ENCODE results near the gene PNKD.

PNKD gene

GRCh38 chr2:218315397-218315796, 45.1 kb downstream of the PNKD start:
- Mint-ChIP-seq H3K36me3 (ENCODE audit: low read depth) (no peaks in the 10 kb centered on the region), H3K9me3 (no peaks in the 10 kb centered on the region), H3K4me3 (no peak overlapping the region), H3K27me3 (no peaks in the 10 kb centered on the region), H3K4me1 (ENCODE audit: low read depth) (peaks cover 40% of the 10 kb centered on the region), H3K27ac (peak overlapping the region; percentile 66)
- intact Hi-C loops (cut with micrococcal nuclease): no loop called here

GRCh38 chr2:218317303-218317630, 46.9 kb downstream of the PNKD start:
- H3K9me3 Mint-ChIP-seq: no peaks in the 10 kb centered on the region
- H3K4me3 Mint-ChIP-seq: no peak overlapping the region
- H3K27ac Mint-ChIP-seq: peak overlapping the region; percentile 72
- H3K36me3 Mint-ChIP-seq (ENCODE audit: low read depth): no peaks in the 10 kb centered on the region
- intact Hi-C loops (cut with micrococcal nuclease): no loop called here
- no peaks in the 10 kb centered on the region for H3K27me3 Mint-ChIP-seq
- peaks cover 54% of the 10 kb centered on the region for H3K4me1 Mint-ChIP-seq (ENCODE audit: low read depth)

- Mint-ChIP-seq H3K4me3 (no peak overlapping the region), H3K36me3 (ENCODE audit: low read depth) (no peaks in the 10 kb centered on the region), H3K9me3 (no peaks in the 10 kb centered on the region), H3K27ac (peak overlapping the region; percentile 72), H3K4me1 (ENCODE audit: low read depth) (peaks cover 57% of the 10 kb centered on the region), H3K27me3 (no peaks in the 10 kb centered on the region)
- intact Hi-C loops (cut with micrococcal nuclease): no loop called here
Observed at GRCh38 chr2:218317835-218318234, 47.5 kb downstream of the PNKD start.

GRCh38 chr2:218318241-218318640, 47.9 kb downstream of the PNKD start:
- H3K4me1 Mint-ChIP-seq (ENCODE audit: low read depth): peaks cover 58% of the 10 kb centered on the region
- peaks cover 1% of the 10 kb centered on the region for H3K36me3 Mint-ChIP-seq (ENCODE audit: low read depth)
- H3K27ac Mint-ChIP-seq: peak overlapping the region; percentile 72
- H3K9me3 Mint-ChIP-seq: no peaks in the 10 kb centered on the region
- H3K4me3 Mint-ChIP-seq: no peak overlapping the region
- no peaks in the 10 kb centered on the region for H3K27me3 Mint-ChIP-seq
- intact Hi-C loops (cut with micrococcal nuclease): no loop called here

GRCh38 chr2:218319813-218320365, 49.6 kb downstream of the PNKD start:
- intact Hi-C loops (cut with micrococcal nuclease): loop anchor here (5.0 kb wide), 1 partner anchor 37 kb away; the partner anchor contains the start of gene CATIP
- no peaks in the 10 kb centered on the region for H3K27me3 Mint-ChIP-seq
- no peak overlapping the region for H3K27ac Mint-ChIP-seq
- H3K4me3 Mint-ChIP-seq: no peak overlapping the region
- H3K4me1 Mint-ChIP-seq (ENCODE audit: low read depth): peaks cover 72% of the 10 kb centered on the region
- H3K9me3 Mint-ChIP-seq: no peaks in the 10 kb centered on the region
- H3K36me3 Mint-ChIP-seq (ENCODE audit: low read depth): peaks cover 10% of the 10 kb centered on the region

- intact Hi-C loops (cut with micrococcal nuclease): loop anchor here (5.0 kb wide), 1 partner anchor 36 kb away; the partner anchor contains the start of gene CATIP
- no peak overlapping the region for H3K4me3 Mint-ChIP-seq
Observed at GRCh38 chr2:218320704-218321336, 50.5 kb downstream of the PNKD start.

GRCh38 chr2:218322768-218323525, 52.6 kb downstream of the PNKD start:
- peak overlapping the region; percentile 97 for H3K4me3 Mint-ChIP-seq
- intact Hi-C loops (cut with micrococcal nuclease): loop anchor here (5.0 kb wide), 1 partner anchor 34 kb away; the partner anchor contains the start of gene CATIP
- H3K27ac Mint-ChIP-seq: peak overlapping the region; percentile 93
- H3K27me3 Mint-ChIP-seq: no peaks in the 10 kb centered on the region
- peaks cover 73% of the 10 kb centered on the region for H3K4me1 Mint-ChIP-seq (ENCODE audit: low read depth)
- peaks cover 10% of the 10 kb centered on the region for H3K36me3 Mint-ChIP-seq (ENCODE audit: low read depth)
- no peaks in the 10 kb centered on the region for H3K9me3 Mint-ChIP-seq

More at GRCh38 chr2:218320704-218321336, 50.5 kb downstream of the PNKD start:
- Mint-ChIP-seq H3K27ac (no peak overlapping the region), H3K4me1 (ENCODE audit: low read depth) (peaks cover 73% of the 10 kb centered on the region), H3K27me3 (no peaks in the 10 kb centered on the region), H3K36me3 (ENCODE audit: low read depth) (peaks cover 10% of the 10 kb centered on the region), H3K9me3 (no peaks in the 10 kb centered on the region)

- peak overlapping the region; percentile 97 for H3K4me3 Mint-ChIP-seq
- peaks cover 10% of the 10 kb centered on the region for H3K36me3 Mint-ChIP-seq (ENCODE audit: low read depth)
- H3K9me3 Mint-ChIP-seq: no peaks in the 10 kb centered on the region
- H3K27ac Mint-ChIP-seq: peak overlapping the region; percentile 93
- H3K4me1 Mint-ChIP-seq (ENCODE audit: low read depth): peaks cover 81% of the 10 kb centered on the region
- intact Hi-C loops (cut with micrococcal nuclease): loop anchor here (5.0 kb wide), 1 partner anchor 34 kb away; the partner anchor contains the start of gene CATIP
- no peaks in the 10 kb centered on the region for H3K27me3 Mint-ChIP-seq
Observed at GRCh38 chr2:218323526-218324472, 53.5 kb downstream of the PNKD start.

- no peaks in the 10 kb centered on the region for H3K9me3 Mint-ChIP-seq
- intact Hi-C loops (cut with micrococcal nuclease): no loop called here
- H3K4me1 Mint-ChIP-seq (ENCODE audit: low read depth): peaks cover 87% of the 10 kb centered on the region
- peak overlapping the region; percentile 53 for H3K4me3 Mint-ChIP-seq
- no peaks in the 10 kb centered on the region for H3K27me3 Mint-ChIP-seq
- H3K27ac Mint-ChIP-seq: peak overlapping the region; percentile 73
- peaks cover 10% of the 10 kb centered on the region for H3K36me3 Mint-ChIP-seq (ENCODE audit: low read depth)
Observed at GRCh38 chr2:218325566-218326160, 55.3 kb downstream of the PNKD start.

- H3K4me3 Mint-ChIP-seq: no peak overlapping the region
Observed at GRCh38 chr2:218326315-218326714, 56.0 kb downstream of the PNKD start.

GRCh38 chr2:218327451-218328210, 57.3 kb downstream of the PNKD start:
- Mint-ChIP-seq H3K27me3 (no peaks in the 10 kb centered on the region), H3K27ac (peak overlapping the region; percentile 97), H3K36me3 (ENCODE audit: low read depth) (peaks cover 10% of the 10 kb centered on the region), H3K4me1 (ENCODE audit: low read depth) (peaks cover 85% of the 10 kb centered on the region), H3K4me3 (peak overlapping the region; percentile 44), H3K9me3 (no peaks in the 10 kb centered on the region)
- intact Hi-C loops (cut with micrococcal nuclease): no loop called here

More at GRCh38 chr2:218326315-218326714, 56.0 kb downstream of the PNKD start:
- intact Hi-C loops (cut with micrococcal nuclease): no loop called here
- Mint-ChIP-seq H3K27ac (no peak overlapping the region), H3K9me3 (no peaks in the 10 kb centered on the region), H3K27me3 (no peaks in the 10 kb centered on the region), H3K36me3 (ENCODE audit: low read depth) (peaks cover 10% of the 10 kb centered on the region), H3K4me1 (ENCODE audit: low read depth) (peaks cover 86% of the 10 kb centered on the region)

- H3K4me1 Mint-ChIP-seq (ENCODE audit: low read depth): peaks cover 89% of the 10 kb centered on the region
- intact Hi-C loops (cut with micrococcal nuclease): no loop called here
- H3K4me3 Mint-ChIP-seq: no peak overlapping the region
- peak overlapping the region; percentile 97 for H3K27ac Mint-ChIP-seq
- H3K36me3 Mint-ChIP-seq (ENCODE audit: low read depth): peaks cover 8% of the 10 kb centered on the region
- H3K9me3 Mint-ChIP-seq: no peaks in the 10 kb centered on the region
- no peaks in the 10 kb centered on the region for H3K27me3 Mint-ChIP-seq
Observed at GRCh38 chr2:218328294-218328693, 58.0 kb downstream of the PNKD start.
